ENCODE data around the gene SLC15A3.
A peak's percentile ranks its signal among the peaks of the same experiment; 100 is the strongest.

The SLC15A3 gene

GRCh38 chr11:60951904-60952741, at the start of gene SLC15A3:
SLC15A3 (minus strand) TSS chr11:60952176; CDS start chr11:60951551, 625 bp downstream.
- DNase-seq (ENCODE audit: low read depth in 1 of 2, low spot score in 1 of 2): no peak

DNA sequence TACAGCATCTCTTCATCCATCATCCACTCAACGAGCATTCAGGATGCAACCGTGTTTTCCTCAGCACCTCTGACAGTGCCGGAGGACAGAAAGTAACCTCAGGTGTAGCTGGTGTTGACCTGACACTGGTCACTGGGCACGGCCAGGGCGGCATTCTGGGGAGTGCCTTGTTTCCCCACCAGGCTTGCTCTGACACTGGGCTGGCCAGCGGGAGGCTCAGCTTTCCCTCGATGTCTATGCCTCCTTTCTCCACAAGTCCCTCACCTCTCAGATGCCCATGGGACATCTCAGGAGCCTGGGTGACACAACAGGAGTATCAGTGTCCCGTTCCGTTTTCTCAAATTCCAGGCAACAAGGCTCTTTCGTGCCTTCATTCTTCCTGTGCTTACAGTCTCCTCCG, 48.5 kb upstream of the SLC15A3 start:
- DNase-seq (ENCODE audit: low read depth in 1 of 2, low spot score in 1 of 2): no peak

DNA sequence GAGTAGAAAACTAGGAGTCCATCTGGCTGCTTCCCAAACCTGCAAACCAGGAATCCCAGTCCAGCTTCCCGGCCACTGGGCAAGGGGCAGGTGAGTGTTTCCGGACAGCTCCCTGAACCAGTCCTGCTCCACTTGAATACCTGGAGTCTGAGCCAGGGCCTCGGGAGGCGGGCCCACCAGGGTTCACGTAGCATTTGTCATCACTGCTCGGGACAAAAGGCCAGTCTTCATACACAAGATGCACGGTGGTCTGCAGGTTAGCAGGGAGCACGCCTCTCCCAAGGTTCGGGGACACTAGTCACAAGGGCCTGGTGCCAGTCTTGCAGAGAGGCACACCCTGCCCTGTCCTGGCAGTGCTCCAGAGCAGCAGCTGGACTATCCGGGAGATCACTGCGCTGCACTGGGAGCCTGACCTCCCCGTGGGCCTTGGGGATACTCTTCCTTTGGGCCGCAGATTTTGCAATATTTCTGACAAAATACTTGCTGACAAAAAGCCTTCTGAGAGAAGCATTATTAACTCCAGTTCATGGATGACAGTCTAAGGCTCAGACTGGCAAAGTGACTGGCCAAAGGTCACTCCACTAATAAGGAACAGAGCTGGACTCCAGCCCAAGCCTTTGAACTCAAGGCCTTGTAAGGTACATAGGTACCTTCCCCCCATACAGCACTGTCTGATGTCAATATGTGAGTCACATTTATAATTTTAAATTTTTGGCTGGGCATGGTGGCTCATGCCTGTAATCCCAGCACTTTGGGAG, 44.6 kb upstream of the SLC15A3 start:
- DNase-seq (ENCODE audit: low read depth in 1 of 2, low spot score in 1 of 2): no peak

DNA sequence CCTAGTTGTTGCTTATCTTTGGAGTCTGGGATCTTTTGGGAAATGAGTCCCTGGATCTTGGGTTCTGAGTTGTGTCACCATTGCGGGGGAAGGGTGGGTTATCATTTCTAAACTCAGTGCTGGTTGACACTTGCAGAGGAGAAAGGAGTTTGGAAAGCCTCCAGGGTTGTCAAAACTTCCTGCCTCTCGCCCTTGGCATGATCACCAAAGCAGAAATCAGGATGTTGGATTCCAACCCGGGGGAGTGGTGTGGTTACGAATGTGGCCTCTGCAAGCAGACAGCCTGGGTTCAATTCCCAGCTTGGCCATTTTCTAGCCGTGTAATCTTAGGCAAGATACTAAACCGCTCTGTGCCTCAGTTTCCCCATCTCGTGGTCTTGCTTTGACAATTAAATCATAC, 43.8 kb upstream of the SLC15A3 start:
- no peak for DNase-seq (ENCODE audit: low read depth in 1 of 2, low spot score in 1 of 2)

- no peak for DNase-seq (ENCODE audit: low read depth in 1 of 2, low spot score in 1 of 2)
These were observed 42.6 kb upstream of the SLC15A3 start for GRCh38 chr11:60994541-60995080.

GRCh38 chr11:60993615-60994014, 41.6 kb upstream of the SLC15A3 start:
- DNase-seq (ENCODE audit: low read depth in 1 of 2, low spot score in 1 of 2): no peak

- DNase-seq (ENCODE audit: low read depth in 1 of 2, low spot score in 1 of 2): no peak
These were observed 41.0 kb upstream of the SLC15A3 start for GRCh38 chr11:60992842-60993409.

DNA sequence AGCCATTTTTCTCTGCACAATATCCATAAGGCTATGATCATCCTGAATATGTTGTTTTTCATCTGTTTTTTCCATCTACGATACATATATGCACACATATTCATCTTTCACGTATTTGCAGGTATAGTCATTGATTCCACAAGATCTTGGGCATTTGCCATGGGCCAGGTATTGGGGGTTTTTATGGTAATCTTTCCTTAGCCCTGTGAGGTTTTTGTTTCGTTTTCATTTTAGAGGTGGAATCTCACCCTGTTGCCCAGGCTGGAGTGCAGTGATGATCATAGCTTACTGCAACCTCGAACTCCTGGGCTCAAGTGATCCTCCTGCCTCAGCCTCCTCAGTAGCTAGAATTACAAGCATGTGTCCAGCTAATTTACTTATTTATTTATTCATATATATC, 39.5 kb upstream of the SLC15A3 start:
- no peak for DNase-seq (ENCODE audit: low read depth in 1 of 2, low spot score in 1 of 2)

DNA sequence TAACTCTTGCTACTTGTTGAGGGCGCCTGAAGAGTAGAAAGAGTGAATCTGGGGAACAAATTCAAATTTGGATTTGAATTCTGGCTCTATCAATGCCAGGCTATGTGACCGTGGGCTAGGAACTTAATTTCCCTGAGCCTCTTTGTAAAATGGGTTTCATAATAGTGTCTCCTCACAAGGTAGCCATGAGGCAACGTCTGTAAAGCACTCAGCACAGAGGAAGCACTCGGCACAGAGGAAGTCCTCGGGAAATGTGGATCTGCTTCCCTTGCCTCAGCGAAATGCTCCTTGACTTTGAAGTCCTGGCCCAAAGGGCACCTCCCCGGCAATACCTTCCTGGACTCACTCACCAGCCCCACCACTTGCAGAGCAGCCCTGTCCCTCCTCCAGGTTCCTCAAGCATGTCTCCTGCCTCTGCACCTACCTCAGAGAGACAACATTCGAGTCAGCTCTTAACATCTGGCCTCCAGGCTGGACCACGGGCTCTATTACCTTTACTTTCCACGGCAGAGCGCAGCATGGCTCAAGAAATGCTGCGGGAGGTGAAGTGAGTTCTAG, 37.2 kb upstream of the SLC15A3 start:
- no peak for DNase-seq (ENCODE audit: low read depth in 1 of 2, low spot score in 1 of 2)

- no peak for DNase-seq (ENCODE audit: low read depth in 1 of 2, low spot score in 1 of 2)
These were observed 36.7 kb upstream of the SLC15A3 start for GRCh38 chr11:60988658-60989057.

GRCh38 chr11:60987577-60988277, 35.8 kb upstream of the SLC15A3 start:
- DNase-seq (ENCODE audit: low read depth in 1 of 2, low spot score in 1 of 2): no peak

GRCh38 chr11:60985991-60986915, 34.3 kb upstream of the SLC15A3 start:
- peak; percentile 80 to 84 for DNase-seq (ENCODE audit: low read depth in 1 of 2, low spot score in 1 of 2)

DNA sequence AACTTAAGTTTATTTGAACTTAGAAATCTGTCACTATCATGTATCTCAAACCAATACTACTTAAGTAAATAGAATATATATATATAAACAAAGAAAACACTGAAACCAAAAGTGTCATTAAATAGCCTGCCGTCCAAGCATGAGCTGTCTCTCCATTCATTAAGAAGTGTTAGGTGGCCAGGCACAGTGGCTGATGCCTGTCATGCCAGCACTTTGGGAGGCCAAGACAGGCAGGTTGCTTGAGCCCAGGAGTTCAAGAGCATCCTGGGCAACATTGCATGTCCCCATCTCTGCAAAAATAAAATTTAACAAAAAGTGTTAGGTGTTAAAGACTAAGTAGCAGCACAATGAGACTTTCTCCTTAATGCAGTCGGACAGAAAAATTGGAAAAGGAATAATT, 33.5 kb upstream of the SLC15A3 start:
- DNase-seq (ENCODE audit: low read depth in 1 of 2, low spot score in 1 of 2): no peak

- DNase-seq (ENCODE audit: low read depth in 1 of 2, low spot score in 1 of 2): no peak
These were observed 32.7 kb upstream of the SLC15A3 start for GRCh38 chr11:60984636-60985035.

- DNase-seq (ENCODE audit: low read depth in 1 of 2, low spot score in 1 of 2): no peak
These were observed 32.2 kb upstream of the SLC15A3 start for GRCh38 chr11:60984149-60984548.

DNA sequence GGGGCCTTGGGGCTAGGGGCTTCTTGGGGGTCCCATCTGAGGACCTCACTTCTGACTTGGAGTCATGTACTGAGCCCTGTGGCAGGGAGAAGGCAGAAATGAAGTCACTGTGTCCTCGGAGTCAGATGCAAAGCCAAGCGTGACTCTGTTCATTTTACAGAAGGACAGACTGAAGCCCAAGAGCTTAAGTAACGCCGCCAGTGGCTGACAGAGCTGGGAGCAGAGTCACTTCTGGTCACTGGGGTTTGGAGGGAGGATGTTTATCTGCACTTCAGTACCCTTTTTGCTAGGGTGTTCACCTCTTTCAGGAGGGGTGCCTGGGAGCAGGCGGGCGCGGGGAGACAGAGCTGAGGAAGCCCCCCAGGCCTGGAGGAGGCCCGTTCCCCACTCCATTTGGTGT, 30.2 kb upstream of the SLC15A3 start:
- DNase-seq (ENCODE audit: low read depth in 1 of 2, low spot score in 1 of 2): no peak

GRCh38 chr11:60981515-60981914, 29.5 kb upstream of the SLC15A3 start:
- no peak for DNase-seq (ENCODE audit: low read depth in 1 of 2, low spot score in 1 of 2)

GRCh38 chr11:60978546-60979380, 26.8 kb upstream of the SLC15A3 start:
- no peak for DNase-seq (ENCODE audit: low read depth in 1 of 2, low spot score in 1 of 2)

- DNase-seq (ENCODE audit: low read depth in 1 of 2, low spot score in 1 of 2): no peak
These were observed 25.9 kb upstream of the SLC15A3 start for GRCh38 chr11:60977836-60978235.

Measured in activated T-helper 1 cell treated with anti-CD3 and anti-CD28 coated beads, Interleukin-2, amount 50 U/mL, for 16 hours (primary cell).